Spleen (tissue), 11 donors: ENCODE data around the gene RSAD1. TPM values are rescaled to one million over a fixed set of nuclear protein-coding genes. Genes with fewer than 3 reads are reported as not detected.
A peak's percentile ranks its signal among the peaks of the same experiment; 100 is the strongest.

Experiments
- DNase-seq: peaks from one replicate; pipeline ENCODE4 v3.0.0-alpha.2; 2020
- H3K27ac ChIP-seq, 8 donors: fragments of 200-600 bp; sonication (generic) in 7 of 8; 1 replicate in 4 of 8; 2 replicates in 4 of 8; pipeline versions ENCODE4 v1.5.0 to v1.8.0; 2016 to 2021; ENCODE audit warnings: inconsistent platforms in 4 of 8, mild to moderate bottlenecking in 4 of 8, moderate library complexity in 1 of 8
- H3K27me3 ChIP-seq, 7 donors: fragments of 200-600 bp; sonication (generic) in 6 of 7; replicated peaks in 1 of 7; 1 replicate in 4 of 7; 2 replicates in 3 of 7; pipeline versions ENCODE4 v1.5.0 to v1.8.0; 2016 to 2021; ENCODE audit warnings: inconsistent platforms in 3 of 7, mild to moderate bottlenecking in 1 of 7
- H3K36me3 ChIP-seq, 6 donors: fragments of 200-600 bp; sonication (generic) in 5 of 6; 1 replicate in 4 of 6; 2 replicates in 2 of 6; pipeline versions ENCODE4 v1.5.0 to v1.8.0; 2016 to 2021; ENCODE audit warnings: inconsistent platforms in 2 of 6
- H3K4me1 ChIP-seq, 6 donors: fragments of 200-600 bp; sonication (generic) in 5 of 6; 1 replicate in 3 of 6; 2 replicates in 3 of 6; pipeline versions ENCODE4 v1.5.0 to v1.8.0; 2016 to 2021; ENCODE audit warnings: inconsistent platforms in 3 of 6
- H3K4me3 ChIP-seq, 8 donors: fragments of 200-600 bp; sonication (generic) in 7 of 8; 1 replicate in 4 of 8; 2 replicates in 4 of 8; pipeline versions ENCODE4 v1.5.0 to v1.8.0; 2016 to 2021; ENCODE audit warnings: inconsistent platforms in 4 of 8, mild to moderate bottlenecking in 4 of 8, moderate library complexity in 2 of 8
- H3K9me3 ChIP-seq, 8 donors: fragments of 200-600 bp; sonication (generic) in 7 of 8; 1 replicate in 4 of 8; 2 replicates in 4 of 8; pipeline versions ENCODE4 v1.5.0 to v1.8.0; 2016 to 2021; ENCODE audit warnings: inconsistent platforms in 4 of 8
- CTCF ChIP-seq, 11 experiments: fragments of 200-600 bp in 7 of 11; fragments of 450-650 bp in 4 of 11; sonication (generic) in 4 of 11; IDR thresholded peaks in 8 of 11; conservative IDR thresholded peaks in 3 of 11; 1 replicate in 7 of 11; 2 replicates in 4 of 11; pipeline versions ENCODE4 v1.4.0 to v1.8.0; 2016 to 2021; ENCODE audit warnings: antibody characterized with exemption in 11 of 11, inconsistent platforms in 4 of 11, mild to moderate bottlenecking in 1 of 11
- POLR2A ChIP-seq, 3 donors: fragments of 450-650 bp; IDR thresholded peaks; one replicate each; pipeline ENCODE4 v1.5.1; 2017; ENCODE audit warnings: antibody characterized with exemption in 3 of 3, mild to moderate bottlenecking in 1 of 3
- POLR2AphosphoS5 ChIP-seq, 3 donors: sonication (generic); formaldehyde crosslinking; IDR thresholded peaks; one replicate each; pipeline ENCODE4 v1.5.1; 2017; ENCODE audit warnings: antibody characterized with exemption in 3 of 3
- WGBS, 5 donors: extraction: QIAGEN DNeasy Blood & Tissue Kit in 3 of 5; methylation state at CpG; one replicate each; pipeline versions ENCODE4 v1.1.5 to v1.1.7; 2013 to 2018; 5-methylcytosine and 5-hydroxymethylcytosine counted together
- intact Hi-C: fragments of 100-400 bp; cut with DNase I; formaldehyde crosslinking; loops from one replicate; pipeline ENCODE4 v1.15.0; 2023; ENCODE audit warnings: low total_unique reads
- polyA plus RNA-seq, 3 donors: library from polyadenylated mRNA; stranded (reverse); fragments of 200-250 nt; gene quantifications; one replicate each; pipeline ENCODE4 v1.2.1, GENCODE V29; 2013
- total RNA-seq, 7 donors: library from RNA; depleted of rRNA in 3 of 7; stranded (reverse); fragments of >200 nt in 3 of 7; fragmentation: NEBNext Ultra II Directional in 4 of 7; extraction: Animal tissue kit (Norgen Biotek cat#: 25700) in 4 of 7; gene quantifications; one replicate each; pipeline versions ENCODE4 v1.1.0 to v1.2.1, GENCODE V29; 2016 to 2021
- donor health status: healthy with polysubstance abuse.
- donor health status: DM: no; HTN: no; CAD: no; lungs with moderate emphysema.
- donor health status: DM: no; HTN: no; CAD: no.
- donor health status: Bipolar disorder and iron deficiency.
- donor health status: healthy.
- donor health status: DM: no; HTN: no; CAD: no.
- donor health status: DM: yes; HTN: yes; CAD: no.

Gene RSAD1
- total and polyA plus RNA-seq, 10 donors, result 24.1 to 56.2 (median 38.8) TPM

- Histone ChIP-seq H3K4me1 (peaks cover 0 to 30% (median 16%) of the 10 kb centered on the region in 6 donors), H3K27ac (no peak overlapping the region), H3K36me3 (no peaks in the 10 kb centered on the region), H3K27me3 (peaks cover 0 to 57% (median 32%) of the 10 kb centered on the region in 7 donors), H3K9me3 (no peaks in the 10 kb centered on the region), H3K4me3 (no peak overlapping the region)
- TF ChIP-seq POLR2A (IDR thresholded peaks at IDR 0.05), result no peak
- peak in 1 of 11 experiments; percentile 22 for TF ChIP-seq CTCF (IDR thresholded peaks at IDR 0.05 in 8 of 11, conservative IDR thresholded peaks at IDR 0.05 in 3 of 11)
- 57 to 72% (median 61%) methylated on average over 18 to 24 of the region's 24 CpGs for WGBS, 5 donors
- no peak for DNase-seq
- intact Hi-C loops, result no loop called here
Measured at GRCh38 chr17:50534222-50534978, 55.7 kb downstream of the RSAD1 start.

- DNase-seq, result no peak
- 91 to 98% (median 96%) methylated on average over 2 of the region's 2 CpGs for WGBS, 5 donors
- H3K36me3 ChIP-seq, result no peaks in the 10 kb centered on the region
- intact Hi-C loops, result no loop called here
- peaks cover 0 to 51% (median 30%) of the 10 kb centered on the region in 7 donors for H3K27me3 ChIP-seq
- H3K27ac ChIP-seq, result no peak overlapping the region
- H3K4me1 ChIP-seq, result peaks cover 0 to 30% (median 16%) of the 10 kb centered on the region in 6 donors
- no peaks in the 10 kb centered on the region for H3K9me3 ChIP-seq
- no peak overlapping the region for H3K4me3 ChIP-seq
- TF ChIP-seq POLR2AphosphoS5 (IDR thresholded peaks at IDR 0.05), result no peak
Measured at GRCh38 chr17:50534979-50535326, 56.3 kb downstream of the RSAD1 start.

- intact Hi-C loops, result no loop called here
- no peak for DNase-seq
- H3K4me3 ChIP-seq, result no peak overlapping the region
Measured at GRCh38 chr17:50535407-50535806, 56.7 kb downstream of the RSAD1 start.

More at GRCh38 chr17:50535407-50535806, 56.7 kb downstream of the RSAD1 start:
- no peaks in the 10 kb centered on the region for H3K9me3 ChIP-seq
- H3K4me1 ChIP-seq, result peaks cover 0 to 30% (median 16%) of the 10 kb centered on the region in 6 donors
- H3K27ac ChIP-seq, result no peak overlapping the region
- 84 to 91% (median 85%) methylated on average over 7 of the region's 7 CpGs for WGBS, 5 donors
- no peaks in the 10 kb centered on the region for H3K36me3 ChIP-seq
- TF ChIP-seq CTCF (IDR thresholded peaks at IDR 0.05 in 8 of 11, conservative IDR thresholded peaks at IDR 0.05 in 3 of 11), result no peak
- TF ChIP-seq POLR2AphosphoS5 (IDR thresholded peaks at IDR 0.05), result no peak
- no peak for TF ChIP-seq POLR2A (IDR thresholded peaks at IDR 0.05)
- H3K27me3 ChIP-seq, result peaks cover 0 to 47% (median 29%) of the 10 kb centered on the region in 7 donors

Other genes starting within 250 kb of the RSAD1 start
- under 1 TPM in 2 of 7 donors, not detected in 5; 0.44 to 0.49 TPM for gene TMEM92, start 204.4 kb upstream of the RSAD1 start, total RNA-seq
- gene TMEM92, start 204.4 kb upstream of the RSAD1 start, polyA plus RNA-seq, result under 1 TPM in 1 of 3 donors, not detected in 2; 0.06 TPM
- gene XYLT2, start 132.7 kb upstream of the RSAD1 start, total RNA-seq, result 10 to 100 TPM; 17.9 to 27.3 (median 23.3) TPM
- 10 to 100 TPM; 10.0 to 19.1 (median 14.2) TPM for gene XYLT2, start 132.7 kb upstream of the RSAD1 start, polyA plus RNA-seq
- 10 to 100 TPM; 26.4 to 40.7 (median 34.0) TPM for gene MRPL27, start 105.7 kb upstream of the RSAD1 start, total RNA-seq
- gene MRPL27, start 105.7 kb upstream of the RSAD1 start, polyA plus RNA-seq, result 100 to 1,000 TPM in 1 of 3 donors, 10 to 100 TPM in 2; 85.3 to 102 (median 92.8) TPM
- 1 to 10 TPM in 6 of 7 donors, under 1 TPM in 1; 0.66 to 3.6 (median 1.9) TPM for gene EME1, start 105.6 kb upstream of the RSAD1 start, total RNA-seq
- 1 to 10 TPM; 1.1 to 3.0 (median 1.9) TPM for gene EME1, start 105.6 kb upstream of the RSAD1 start, polyA plus RNA-seq
- gene LRRC59, start 81.3 kb upstream of the RSAD1 start, total RNA-seq, result 10 to 100 TPM; 38.9 to 71.3 (median 47.0) TPM
- 10 to 100 TPM; 12.5 to 23.6 (median 18.8) TPM for gene LRRC59, start 81.3 kb upstream of the RSAD1 start, polyA plus RNA-seq
- 10 to 100 TPM; 28.3 to 48.6 (median 41.9) TPM for gene ACSF2, start 52.6 kb upstream of the RSAD1 start, total RNA-seq
- 10 to 100 TPM; 21.7 to 50.0 (median 36.3) TPM for gene ACSF2, start 52.6 kb upstream of the RSAD1 start, polyA plus RNA-seq
- under 1 TPM in 1 of 7 donors, not detected in 6; 0.39 TPM for gene CHAD, start 10.0 kb upstream of the RSAD1 start, total RNA-seq
- gene CHAD, start 10.0 kb upstream of the RSAD1 start, polyA plus RNA-seq, result not detected
- 1 to 10 TPM in 3 of 7 donors, under 1 TPM in 4; 0.54 to 2.8 (median 0.98) TPM for gene MYCBPAP, start 29.6 kb downstream of the RSAD1 start, total RNA-seq
- under 1 TPM; 0.15 to 0.18 (median 0.16) TPM for gene MYCBPAP, start 29.6 kb downstream of the RSAD1 start, polyA plus RNA-seq
- gene EPN3, start 53.9 kb downstream of the RSAD1 start, total RNA-seq, result not detected
- gene EPN3, start 53.9 kb downstream of the RSAD1 start, polyA plus RNA-seq, result under 1 TPM in 2 of 3 donors, not detected in 1; 0.02 to 0.16 TPM
- 100 to 1,000 TPM in 1 of 7 donors, 10 to 100 TPM in 6; 32.8 to 128 (median 57.5) TPM for gene SPATA20, start 68.3 kb downstream of the RSAD1 start, total RNA-seq
- gene SPATA20, start 68.3 kb downstream of the RSAD1 start, polyA plus RNA-seq, result 10 to 100 TPM; 14.9 to 74.8 (median 27.5) TPM
- gene CACNA1G, start 81.9 kb downstream of the RSAD1 start, total RNA-seq, result 1 to 10 TPM in 1 of 7 donors, under 1 TPM in 5, not detected in 1; 0.07 to 1.3 (median 0.25) TPM
- under 1 TPM; 0.02 to 0.03 (median 0.03) TPM for gene CACNA1G, start 81.9 kb downstream of the RSAD1 start, polyA plus RNA-seq
- 10 to 100 TPM; 28.4 to 37.1 (median 32.0) TPM for gene ABCC3, start 156.0 kb downstream of the RSAD1 start, total RNA-seq
- 10 to 100 TPM in 2 of 3 donors, 1 to 10 TPM in 1; 8.6 to 16.6 (median 15.2) TPM for gene ABCC3, start 156.0 kb downstream of the RSAD1 start, polyA plus RNA-seq
- 10 to 100 TPM; 33.5 to 54.6 (median 47.1) TPM for gene ANKRD40, start 229.1 kb downstream of the RSAD1 start, total RNA-seq
- gene ANKRD40, start 229.1 kb downstream of the RSAD1 start, polyA plus RNA-seq, result 10 to 100 TPM in 1 of 3 donors, 1 to 10 TPM in 2; 6.8 to 16.5 (median 7.2) TPM
- gene LUC7L3, start 240.7 kb downstream of the RSAD1 start, total RNA-seq, result 100 to 1,000 TPM; 121 to 223 (median 153) TPM
- gene LUC7L3, start 240.7 kb downstream of the RSAD1 start, polyA plus RNA-seq, result 100 to 1,000 TPM in 2 of 3 donors, 10 to 100 TPM in 1; 91.2 to 141 (median 103) TPM